GM23338 (cell line): ENCODE results near the gene AKR7A3.

Source experiments
- EZH2 ChIP-seq: fragments of 200-600 bp; sonication (generic); IDR thresholded peaks from one replicate; pipeline ENCODE4 v1.8.0; 2017; ENCODE audit warnings: antibody characterized with exemption, mild to moderate bottlenecking, low read depth; ENCODE audit not compliant: unreplicated experiment
- POLR2AphosphoS5 ChIP-seq: IDR thresholded peaks from 2 replicates; pipeline ENCODE4 v1.6.1; 2016; ENCODE audit warnings: antibody characterized with exemption, low read depth
- STAT1 ChIP-seq: IDR thresholded peaks from one replicate; pipeline ENCODE4 v1.6.1; 2016; ENCODE audit warnings: antibody characterized with exemption; ENCODE audit not compliant: unreplicated experiment
- TF ChIP-seq, protein P1 (sequence below): IDR thresholded peaks from one replicate; pipeline ENCODE4 v1.6.1; 2018; ENCODE audit warnings: antibody characterized with exemption; ENCODE audit not compliant: unreplicated experiment
- TF ChIP-seq, protein P2 (sequence below), 2 experiments: fragments of 200-600 bp in 1 of 2; sonication (generic) in 1 of 2; conservative IDR thresholded peaks; 2 replicates each; pipeline versions ENCODE4 v1.5.1 to v1.6.1; 2016 to 2017; ENCODE audit warnings: antibody characterized with exemption in 2 of 2, low read depth in 2 of 2, mild to moderate bottlenecking in 2 of 2, moderate library complexity in 1 of 2

DNA sequence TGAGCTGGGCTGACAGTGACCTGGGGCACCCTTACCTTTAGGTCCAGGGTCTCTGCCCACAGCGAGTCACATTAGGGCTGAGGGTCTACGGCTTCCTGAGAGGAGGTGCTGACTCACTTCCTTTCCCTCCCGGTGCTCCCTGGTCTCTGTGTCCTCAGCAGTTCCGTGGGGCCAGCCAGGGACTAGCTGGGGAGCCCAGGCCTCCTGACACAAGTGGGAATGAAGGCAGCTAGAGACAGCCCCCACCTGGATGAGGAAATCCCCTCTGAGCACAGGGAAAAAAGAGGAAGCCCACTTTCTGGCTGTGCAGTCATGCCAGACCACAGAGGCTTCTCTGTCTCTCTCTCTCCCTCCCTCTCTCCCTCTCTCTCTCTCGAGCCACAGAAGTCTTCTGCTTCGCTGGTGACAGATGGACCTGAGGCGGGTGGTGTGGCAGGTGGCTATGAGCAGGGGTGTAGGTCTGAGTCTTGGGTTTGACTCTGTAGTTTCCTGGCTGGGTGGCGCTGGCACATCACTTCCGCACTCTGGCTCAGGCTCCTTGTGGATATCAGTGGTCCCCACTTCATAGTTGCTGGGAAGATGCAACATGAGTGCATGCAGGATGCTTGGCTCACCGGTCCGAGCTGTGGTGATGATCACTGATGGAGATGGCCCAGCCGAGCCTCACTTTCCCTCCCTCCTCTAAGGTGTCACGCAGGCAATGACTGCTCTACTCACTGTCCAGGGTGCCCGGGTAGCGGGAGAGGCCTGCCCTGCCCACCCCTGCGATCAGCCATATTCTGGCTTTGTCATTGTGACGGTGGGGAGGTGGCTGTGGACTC lies 27.0 kb upstream of the AKR7A3 start:
- TF ChIP-seq, protein P1, sequence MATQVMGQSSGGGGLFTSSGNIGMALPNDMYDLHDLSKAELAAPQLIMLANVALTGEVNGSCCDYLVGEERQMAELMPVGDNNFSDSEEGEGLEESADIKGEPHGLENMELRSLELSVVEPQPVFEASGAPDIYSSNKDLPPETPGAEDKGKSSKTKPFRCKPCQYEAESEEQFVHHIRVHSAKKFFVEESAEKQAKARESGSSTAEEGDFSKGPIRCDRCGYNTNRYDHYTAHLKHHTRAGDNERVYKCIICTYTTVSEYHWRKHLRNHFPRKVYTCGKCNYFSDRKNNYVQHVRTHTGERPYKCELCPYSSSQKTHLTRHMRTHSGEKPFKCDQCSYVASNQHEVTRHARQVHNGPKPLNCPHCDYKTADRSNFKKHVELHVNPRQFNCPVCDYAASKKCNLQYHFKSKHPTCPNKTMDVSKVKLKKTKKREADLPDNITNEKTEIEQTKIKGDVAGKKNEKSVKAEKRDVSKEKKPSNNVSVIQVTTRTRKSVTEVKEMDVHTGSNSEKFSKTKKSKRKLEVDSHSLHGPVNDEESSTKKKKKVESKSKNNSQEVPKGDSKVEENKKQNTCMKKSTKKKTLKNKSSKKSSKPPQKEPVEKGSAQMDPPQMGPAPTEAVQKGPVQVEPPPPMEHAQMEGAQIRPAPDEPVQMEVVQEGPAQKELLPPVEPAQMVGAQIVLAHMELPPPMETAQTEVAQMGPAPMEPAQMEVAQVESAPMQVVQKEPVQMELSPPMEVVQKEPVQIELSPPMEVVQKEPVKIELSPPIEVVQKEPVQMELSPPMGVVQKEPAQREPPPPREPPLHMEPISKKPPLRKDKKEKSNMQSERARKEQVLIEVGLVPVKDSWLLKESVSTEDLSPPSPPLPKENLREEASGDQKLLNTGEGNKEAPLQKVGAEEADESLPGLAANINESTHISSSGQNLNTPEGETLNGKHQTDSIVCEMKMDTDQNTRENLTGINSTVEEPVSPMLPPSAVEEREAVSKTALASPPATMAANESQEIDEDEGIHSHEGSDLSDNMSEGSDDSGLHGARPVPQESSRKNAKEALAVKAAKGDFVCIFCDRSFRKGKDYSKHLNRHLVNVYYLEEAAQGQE = no peak
- TF ChIP-seq POLR2AphosphoS5 = no peak
- TF ChIP-seq, protein P2, sequence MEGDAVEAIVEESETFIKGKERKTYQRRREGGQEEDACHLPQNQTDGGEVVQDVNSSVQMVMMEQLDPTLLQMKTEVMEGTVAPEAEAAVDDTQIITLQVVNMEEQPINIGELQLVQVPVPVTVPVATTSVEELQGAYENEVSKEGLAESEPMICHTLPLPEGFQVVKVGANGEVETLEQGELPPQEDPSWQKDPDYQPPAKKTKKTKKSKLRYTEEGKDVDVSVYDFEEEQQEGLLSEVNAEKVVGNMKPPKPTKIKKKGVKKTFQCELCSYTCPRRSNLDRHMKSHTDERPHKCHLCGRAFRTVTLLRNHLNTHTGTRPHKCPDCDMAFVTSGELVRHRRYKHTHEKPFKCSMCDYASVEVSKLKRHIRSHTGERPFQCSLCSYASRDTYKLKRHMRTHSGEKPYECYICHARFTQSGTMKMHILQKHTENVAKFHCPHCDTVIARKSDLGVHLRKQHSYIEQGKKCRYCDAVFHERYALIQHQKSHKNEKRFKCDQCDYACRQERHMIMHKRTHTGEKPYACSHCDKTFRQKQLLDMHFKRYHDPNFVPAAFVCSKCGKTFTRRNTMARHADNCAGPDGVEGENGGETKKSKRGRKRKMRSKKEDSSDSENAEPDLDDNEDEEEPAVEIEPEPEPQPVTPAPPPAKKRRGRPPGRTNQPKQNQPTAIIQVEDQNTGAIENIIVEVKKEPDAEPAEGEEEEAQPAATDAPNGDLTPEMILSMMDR (conservative IDR thresholded peaks at IDR 0.05; ENCODE audit: low read depth in 2 of 2) = no peak
- no peak for TF ChIP-seq STAT1
- no peak for TF ChIP-seq EZH2
